ENCODE data around the gene FZD4.

- TF ChIP-seq REST (IDR thresholded peaks at IDR 0.05; ENCODE audit: low read depth): no peak
- TF ChIP-seq RAD21 (IDR thresholded peaks at IDR 0.05; ENCODE audit: low read depth): no peak
- TF ChIP-seq MAX (IDR thresholded peaks at IDR 0.05): no peak
- no peak for TF ChIP-seq EP300 (IDR thresholded peaks at IDR 0.05; ENCODE audit: borderline replicate concordance)
- TF ChIP-seq YY1 (IDR thresholded peaks at IDR 0.05; ENCODE audit: low read depth): no peak
- no peak for TF ChIP-seq TEAD4 (IDR thresholded peaks at IDR 0.05)
- no peak for TF ChIP-seq CEBPB (IDR thresholded peaks at IDR 0.05)
- no peak for TF ChIP-seq CREB1 (IDR thresholded peaks at IDR 0.05; ENCODE audit: low read depth)
- TF ChIP-seq FOXM1 (IDR thresholded peaks at IDR 0.05; ENCODE audit: borderline replicate concordance, low read depth): no peak
- no peak for TF ChIP-seq TAF1 (IDR thresholded peaks at IDR 0.05; ENCODE audit: low read depth)
- no peak for TF ChIP-seq ZBTB7A (IDR thresholded peaks at IDR 0.05; ENCODE audit: low read depth)
Observed at GRCh38 chr11:86934926-86935579, 20.1 kb downstream of the FZD4 start.

Data from Ishikawa (cell line).